Fibroblast of the conjunctiva (primary cell): ENCODE data around the gene JAGN1.
"Not testable (repeated sequence)": the region's sequence is repeated elsewhere in the genome, so short reads cannot be mapped to it uniquely, and the experiment has no call there.

Source experiments
- DNase-seq: peaks from one replicate; pipeline ENCODE4 v3.0.0-alpha.2; 2010; ENCODE audit warnings: low read depth

JAGN1 gene

DNA sequence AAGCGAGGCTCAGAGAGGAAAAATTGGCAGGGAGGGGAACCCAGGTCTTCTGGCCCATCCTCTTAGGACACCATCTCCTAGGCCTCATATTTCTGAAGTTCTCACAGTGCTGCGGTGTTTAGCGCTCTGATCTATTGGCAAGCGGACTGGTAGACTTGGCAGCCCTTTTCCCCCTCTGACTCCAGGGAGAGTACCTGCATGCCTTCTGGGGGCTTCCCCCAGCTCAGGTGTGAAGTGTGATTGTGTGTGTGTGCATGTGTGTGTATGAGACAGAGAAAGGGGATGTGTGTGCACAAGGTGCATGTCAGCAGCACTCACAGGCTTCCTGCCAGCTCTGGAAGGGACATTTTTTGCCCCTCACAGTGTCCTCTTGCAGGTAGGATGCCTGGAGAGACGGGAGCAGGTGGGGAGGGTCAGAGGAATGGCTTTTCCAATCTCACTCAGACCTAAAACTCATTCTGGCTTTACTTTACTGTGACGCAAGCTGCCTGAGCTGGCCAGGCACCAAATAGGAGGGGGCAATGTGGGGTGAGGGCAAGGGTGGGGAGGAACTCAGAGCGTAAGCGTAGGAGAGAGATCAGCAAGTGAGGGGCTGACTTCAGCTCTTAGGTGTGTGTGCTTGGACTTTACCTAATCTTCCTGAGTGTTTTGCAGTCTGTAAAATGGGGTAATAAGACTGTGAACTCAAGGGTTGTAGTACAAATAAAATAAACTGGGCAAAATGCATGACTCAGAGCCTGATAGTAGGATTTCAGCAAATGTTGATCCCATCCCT is 8.2 kb downstream of the JAGN1 start:
- no peak for DNase-seq

DNA sequence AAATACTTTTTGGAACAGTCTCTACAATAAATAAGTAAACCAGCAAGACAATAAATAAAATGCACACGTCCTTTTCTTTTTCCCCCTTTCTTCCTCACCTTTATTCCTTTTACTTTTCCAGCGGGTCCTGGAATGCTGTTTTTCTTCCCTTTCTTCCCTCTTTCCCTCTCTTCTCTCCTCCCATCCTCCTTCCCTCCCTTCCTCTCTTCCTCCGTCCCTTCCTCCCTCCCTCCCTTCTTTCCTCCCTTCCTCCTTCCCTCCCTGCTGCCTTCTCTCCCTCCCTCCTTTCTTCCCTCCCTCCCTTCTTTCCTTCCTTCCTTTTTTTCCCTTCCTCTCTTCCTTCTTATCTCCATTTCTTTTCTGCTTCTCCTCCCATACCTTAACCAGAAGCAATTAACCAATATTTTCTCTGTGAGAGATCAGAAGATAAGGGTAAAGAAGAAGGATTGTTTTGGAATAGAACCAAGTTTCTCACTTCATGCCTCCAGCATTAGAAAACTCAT is 8.9 kb downstream of the JAGN1 start:
- no peak for DNase-seq

DNA sequence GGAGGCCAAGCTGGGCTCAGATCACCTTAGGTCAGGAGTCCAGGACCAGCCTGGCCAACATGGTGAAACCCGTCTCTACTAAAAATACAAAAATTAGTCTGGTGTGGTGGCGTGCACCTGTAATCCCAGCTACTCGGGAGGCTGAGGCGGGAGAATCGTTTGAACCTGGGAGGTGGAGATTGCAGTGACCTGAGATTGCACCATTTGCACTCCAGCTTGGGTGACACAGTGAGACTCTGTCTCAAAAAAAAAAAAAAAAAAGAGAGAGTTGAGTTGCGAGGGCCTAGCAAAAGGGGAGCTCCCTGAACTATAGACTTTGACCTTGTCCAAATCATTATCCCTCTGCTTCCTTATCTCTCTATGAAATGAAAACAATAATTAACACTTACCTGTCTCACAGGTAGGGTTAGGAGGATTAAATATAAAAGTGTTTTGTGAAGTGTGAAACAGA is 10.6 kb downstream of the JAGN1 start:
- not testable (repeated sequence) for DNase-seq

- no peak for DNase-seq
Measured at GRCh38 chr3:9901967-9902366, 11.6 kb downstream of the JAGN1 start.

- no peak for DNase-seq
Measured at GRCh38 chr3:9902372-9903237, 12.2 kb downstream of the JAGN1 start, which contains the start of gene IL17RE. Gene IL17RE, plus strand, starts transcription at chr3:9902848. Its CDS starts 85 bp downstream, at chr3:9902933.

GRCh38 chr3:9903238-9903624 is 12.8 kb downstream of the JAGN1 start:
- DNase-seq, result no peak

DNA sequence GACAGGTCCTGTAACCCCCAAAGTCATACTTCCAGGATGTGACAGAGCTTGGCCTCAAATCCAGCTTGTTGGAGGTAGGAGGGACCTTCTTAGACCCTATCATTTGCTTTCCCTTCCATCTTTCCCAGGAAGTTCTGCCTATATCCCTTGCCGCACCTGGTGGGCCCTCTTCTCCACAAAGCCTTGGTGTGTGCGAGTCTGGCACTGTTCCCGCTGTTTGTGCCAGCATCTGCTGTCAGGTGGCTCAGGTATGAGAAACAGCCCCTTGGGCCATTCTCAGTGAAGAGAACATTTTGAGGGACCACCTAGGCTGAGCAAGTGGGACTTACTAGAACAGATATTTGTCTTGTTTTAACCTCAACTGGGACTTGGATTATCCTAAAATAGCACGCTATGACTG is 13.5 kb downstream of the JAGN1 start:
- no peak for DNase-seq

DNA sequence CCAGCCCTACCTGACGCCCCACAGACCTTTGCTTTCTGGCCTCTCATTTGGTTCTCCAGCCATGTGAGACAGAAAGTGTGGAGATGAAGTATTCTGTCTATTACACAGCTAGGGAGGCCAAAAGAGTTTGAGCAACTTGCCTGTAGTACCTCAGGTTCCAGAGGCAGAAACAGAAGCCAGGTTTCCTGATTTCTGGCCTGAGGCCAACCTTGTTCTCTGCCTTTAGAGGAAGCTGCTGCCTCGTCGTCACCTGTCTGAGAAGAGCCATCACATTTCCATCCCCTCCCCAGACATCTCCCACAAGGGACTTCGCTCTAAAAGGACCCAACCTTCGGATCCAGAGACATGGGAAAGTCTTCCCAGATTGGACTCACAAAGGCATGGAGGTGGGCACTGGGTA is 16.1 kb downstream of the JAGN1 start:
- no peak for DNase-seq

DNA sequence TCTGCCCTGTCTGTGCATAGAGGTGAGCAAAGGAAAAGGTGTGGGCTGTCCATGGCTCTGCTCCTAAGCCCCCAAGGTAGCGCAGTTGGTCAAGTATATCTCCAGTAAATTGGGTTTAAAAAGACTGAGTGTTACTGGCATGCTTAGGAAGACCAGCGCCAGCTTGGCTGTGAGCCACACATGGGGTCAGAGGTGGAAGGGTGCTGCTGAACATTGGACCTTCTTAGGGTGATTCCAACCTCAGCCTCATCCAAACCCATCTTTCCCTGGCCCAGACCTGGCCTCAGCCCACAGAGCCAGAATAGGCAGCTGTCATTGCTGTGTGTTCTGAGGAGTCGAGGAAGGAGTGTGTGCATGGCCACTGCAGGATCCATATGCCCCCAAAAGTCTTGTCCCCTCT is 17.9 kb downstream of the JAGN1 start:
- no peak for DNase-seq

GRCh38 chr3:9909221-9910013 is 19.0 kb downstream of the JAGN1 start:
- no peak for DNase-seq

- no peak for DNase-seq
Measured at GRCh38 chr3:9911863-9912262, 21.5 kb downstream of the JAGN1 start.

DNA sequence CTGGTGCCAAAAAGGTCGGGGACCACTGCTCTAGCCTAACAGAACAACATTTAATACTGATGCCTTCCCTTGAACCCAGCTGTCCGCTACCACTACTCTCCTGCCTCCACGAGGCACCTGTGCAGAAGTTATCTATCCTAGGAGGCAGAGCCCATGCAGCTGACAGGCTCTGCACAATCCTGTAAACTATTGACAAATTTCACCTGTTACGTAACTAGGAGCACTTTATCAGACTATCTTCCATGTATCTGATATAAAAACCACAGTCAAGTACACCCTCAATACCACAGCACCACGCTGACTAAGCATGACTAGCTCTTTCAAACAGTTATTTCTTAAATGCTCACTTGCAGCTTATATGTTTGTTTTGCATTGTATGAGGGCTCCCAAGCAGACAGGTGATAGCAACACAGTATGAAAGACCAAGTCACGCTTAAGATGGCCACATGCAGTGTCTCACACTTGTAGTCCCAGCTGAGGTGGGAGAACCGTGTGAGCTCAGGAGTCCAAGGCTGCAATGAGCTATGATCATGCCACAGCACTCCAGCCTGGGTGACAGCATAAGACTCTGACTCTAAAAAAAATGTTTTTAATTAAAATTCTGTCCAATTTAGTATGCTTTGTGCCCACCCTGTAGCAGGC is 22.0 kb downstream of the JAGN1 start:
- DNase-seq, result no peak

DNA sequence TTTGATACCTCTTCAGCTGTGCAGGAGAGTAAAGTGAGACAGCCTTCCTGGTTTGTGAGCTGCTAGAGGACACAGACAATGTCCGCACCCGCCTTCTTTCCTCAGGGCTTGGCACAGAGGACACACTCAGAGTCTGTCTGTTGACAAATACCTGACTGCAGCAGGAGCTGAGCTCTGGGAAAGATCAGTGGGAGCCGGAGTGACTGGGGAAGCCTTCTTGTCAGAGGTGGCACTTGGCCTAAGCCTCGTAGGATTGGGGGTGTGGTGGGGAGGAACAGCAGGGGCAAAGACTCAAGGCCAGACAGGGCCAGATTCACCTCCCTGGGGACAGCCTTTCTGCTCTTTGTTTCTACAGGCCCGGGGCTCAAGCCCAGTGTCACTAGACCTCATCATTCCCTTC is 23.2 kb downstream of the JAGN1 start:
- no peak for DNase-seq

- DNase-seq, result no peak
Measured at GRCh38 chr3:9914011-9914410, 23.6 kb downstream of the JAGN1 start.

GRCh38 chr3:9914559-9915253 is 24.3 kb downstream of the JAGN1 start:
- DNase-seq, result no peak

DNA sequence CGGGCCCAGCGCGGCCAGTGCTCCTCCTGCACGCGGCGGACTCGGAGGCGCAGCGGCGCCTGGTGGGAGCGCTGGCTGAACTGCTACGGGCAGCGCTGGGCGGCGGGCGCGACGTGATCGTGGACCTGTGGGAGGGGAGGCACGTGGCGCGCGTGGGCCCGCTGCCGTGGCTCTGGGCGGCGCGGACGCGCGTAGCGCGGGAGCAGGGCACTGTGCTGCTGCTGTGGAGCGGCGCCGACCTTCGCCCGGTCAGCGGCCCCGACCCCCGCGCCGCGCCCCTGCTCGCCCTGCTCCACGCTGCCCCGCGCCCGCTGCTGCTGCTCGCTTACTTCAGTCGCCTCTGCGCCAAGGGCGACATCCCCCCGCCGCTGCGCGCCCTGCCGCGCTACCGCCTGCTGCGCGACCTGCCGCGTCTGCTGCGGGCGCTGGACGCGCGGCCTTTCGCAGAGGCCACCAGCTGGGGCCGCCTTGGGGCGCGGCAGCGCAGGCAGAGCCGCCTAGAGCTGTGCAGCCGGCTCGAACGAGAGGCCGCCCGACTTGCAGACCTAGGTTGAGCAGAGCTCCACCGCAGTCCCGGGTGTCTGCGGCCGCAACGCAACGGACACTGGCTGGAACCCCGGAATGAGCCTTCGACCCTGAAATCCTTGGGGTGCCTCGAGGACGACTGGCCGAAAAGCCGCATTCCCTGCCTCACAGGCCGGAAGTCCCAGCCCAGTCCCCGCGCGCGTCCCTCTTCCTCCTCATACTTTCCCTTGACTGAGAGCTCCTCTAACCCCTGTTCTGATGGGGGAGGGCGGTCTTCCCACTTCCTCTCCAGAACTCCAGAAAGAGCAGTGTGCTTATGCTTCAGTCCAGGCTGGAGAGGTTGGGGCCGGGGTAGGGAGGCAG is 25.1 kb downstream of the JAGN1 start:
- DNase-seq, result no peak

DNA sequence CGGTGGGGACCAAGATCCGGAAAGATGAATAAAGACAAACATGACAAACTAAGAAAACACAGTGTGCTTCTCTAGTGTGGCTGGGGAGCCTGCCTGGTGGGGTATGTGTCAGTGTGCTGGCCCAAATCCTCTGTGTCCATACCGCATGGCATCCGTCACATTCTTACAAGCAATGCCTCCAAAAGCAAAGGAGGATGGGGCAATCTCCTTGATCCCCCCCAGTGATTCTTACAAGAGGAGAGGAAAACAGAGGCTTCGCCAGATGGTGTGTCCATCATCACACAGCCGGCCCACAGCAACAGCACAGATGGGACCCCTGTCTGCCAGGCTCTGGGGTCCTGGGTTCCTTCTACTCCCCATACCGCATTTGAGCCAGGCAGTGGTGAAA is 25.9 kb downstream of the JAGN1 start:
- DNase-seq, result no peak

- peak; percentile 84 for DNase-seq
Measured at GRCh38 chr3:9916734-9917680, 26.6 kb downstream of the JAGN1 start, which contains the start of gene IL17RC. Gene IL17RC, plus strand, starts transcription at chr3:9917098. Its CDS starts 218 bp downstream, at chr3:9917316.

DNA sequence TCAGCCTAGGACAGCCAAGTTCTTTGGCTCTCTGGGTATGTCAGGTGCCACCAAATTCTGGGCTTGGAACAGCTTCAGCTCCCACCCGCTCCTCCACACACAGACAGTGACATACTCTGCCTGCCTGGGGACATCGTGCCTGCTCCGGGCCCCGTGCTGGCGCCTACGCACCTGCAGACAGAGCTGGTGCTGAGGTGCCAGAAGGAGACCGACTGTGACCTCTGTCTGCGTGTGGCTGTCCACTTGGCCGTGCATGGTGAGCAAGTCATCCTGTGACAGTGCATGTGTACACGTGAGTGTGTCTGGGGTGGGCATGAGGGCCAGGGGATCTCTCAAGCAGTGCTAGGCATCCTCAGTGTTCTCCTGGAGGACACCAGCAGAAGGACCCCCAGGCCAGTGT is 27.4 kb downstream of the JAGN1 start:
- no peak for DNase-seq
